CD4-positive, alpha-beta T cell (primary cell): Measurements from ENCODE around the gene DLL1. TPM values are rescaled to one million over a fixed set of nuclear protein-coding genes. Genes with fewer than 3 reads are reported as not detected.
A peak's percentile ranks its signal among the peaks of the same experiment; 100 is the strongest.

Source experiments
- ATAC-seq: fragments of 200-7000 bp; cut with Tn5 transposase; one replicate; pipeline ENCODE4 v1.10.0; 2022; ENCODE audit warnings: mild to moderate bottlenecking; ENCODE audit not compliant: poor library complexity
- CTCF ChIA-PET: fragments of 350-600 bp; sonication (Branson Sonifier 250); formaldehyde crosslinking; loops from one replicate; lab custom pipeline; 2021; ENCODE audit warnings: antibody characterized with exemption, inconsistent platforms; lab: Charles Lee
- POLR2A ChIA-PET: fragments of 350-600 bp; sonication (Branson Sonifier 250); formaldehyde crosslinking; loops from one replicate; lab custom pipeline; 2021; ENCODE audit warnings: antibody characterized with exemption, inconsistent platforms; lab: Charles Lee
- DNase-seq, 14 experiments: peaks; one replicate each; pipeline ENCODE4 v3.0.0-alpha.2; 2013 to 2020; ENCODE audit warnings: mixed read lengths in 2 of 14
- H3K27ac ChIP-seq, 2 donors: one replicate each; pipeline versions ENCODE4 v1.5.1 to v1.7.0; 2013; ENCODE audit warnings: low read length in 2 of 2, low read depth in 1 of 2, mild to moderate bottlenecking in 1 of 2
- H3K27me3 ChIP-seq, 2 experiments: 1 replicate in 1 of 2; 2 replicates in 1 of 2; pipeline versions ENCODE4 v1.6.1 to v1.7.0; 2013; ENCODE audit warnings: low read length in 2 of 2, control low read depth in 1 of 2, mild to moderate bottlenecking in 1 of 2, moderate library complexity in 1 of 2; ENCODE audit not compliant: insufficient read depth in 2 of 2, control insufficient read depth in 1 of 2
- H3K36me3 ChIP-seq: one replicate; pipeline ENCODE4 v1.6.1; 2013; ENCODE audit warnings: low read length, control low read depth; ENCODE audit not compliant: insufficient read depth
- H3K4me1 ChIP-seq: one replicate; pipeline ENCODE4 v1.6.1; 2013; ENCODE audit warnings: low read length, control low read depth; ENCODE audit not compliant: insufficient read depth
- H3K4me3 ChIP-seq: one replicate; pipeline ENCODE4 v1.5.1; 2013; ENCODE audit warnings: mild to moderate bottlenecking, low read length, moderate library complexity
- H3K9me3 ChIP-seq, 2 experiments: 1 replicate in 1 of 2; 2 replicates in 1 of 2; pipeline versions ENCODE4 v1.6.1 to v1.7.0; 2013; ENCODE audit warnings: low read length in 2 of 2, mild to moderate bottlenecking in 2 of 2, control low read depth in 1 of 2, moderate library complexity in 1 of 2; ENCODE audit not compliant: control insufficient read depth in 1 of 2, insufficient read depth in 1 of 2
- H3K27ac Mint-ChIP-seq: one replicate; pipeline ENCODE4 v1.8.0; 2020; ENCODE audit warnings: mixed read lengths
- H3K27me3 Mint-ChIP-seq: one replicate; pipeline ENCODE4 v1.8.0; 2021; ENCODE audit warnings: mixed read lengths
- H3K36me3 Mint-ChIP-seq: one replicate; pipeline ENCODE4 v1.8.0; 2021; ENCODE audit warnings: low read depth, mixed read lengths
- H3K4me1 Mint-ChIP-seq: one replicate; pipeline ENCODE4 v1.8.0; 2021; ENCODE audit warnings: low read depth, mixed read lengths
- H3K4me3 Mint-ChIP-seq: one replicate; pipeline ENCODE4 v1.8.0; 2020; ENCODE audit warnings: mild to moderate bottlenecking, mixed read lengths
- H3K9me3 Mint-ChIP-seq: one replicate; pipeline ENCODE4 v1.8.0; 2020; ENCODE audit warnings: mixed read lengths
- intact Hi-C, 2 experiments: fragments of 100-400 bp; cut with DNase I in 1 of 2; cut with micrococcal nuclease in 1 of 2; formaldehyde crosslinking; loops; one replicate each; pipeline versions ENCODE4 v1.15.1 to v1.9.0; 2023 to 2025; cut with DNase I, micrococcal nuclease
- total RNA-seq, 174 experiments: library from RNA in 2 of 174; stranded (reverse) in 2 of 174; gene quantifications; one replicate each; pipeline ENCODE4 v1.2.3 and lab custom pipeline; 2021 to 2026
- TF ChIP-seq, protein P1 (sequence below): fragments of 200-600 bp; IDR thresholded peaks from one replicate; pipeline ENCODE4 v1.8.0; 2022; ENCODE audit warnings: antibody characterized with exemption, mild to moderate bottlenecking

Gene DLL1
- total RNA-seq, 2 experiments from 2014 or later = 7.1 to 7.2 TPM

GRCh38 chr6:170248861-170249600 lies 41.8 kb downstream of the DLL1 start:
- ATAC-seq (no peak), DNase-seq (no peak)
- intact Hi-C loops = no loop called here
- no peak overlapping the region for H3K4me3 Mint-ChIP-seq
- POLR2A ChIA-PET = no interaction called here
- H3K4me3 ChIP-seq = no peak overlapping the region
- H3K4me1 Mint-ChIP-seq = no peaks in the 10 kb centered on the region
- H3K9me3 ChIP-seq = no peaks in the 10 kb centered on the region
- H3K27ac Mint-ChIP-seq = no peak overlapping the region
- TF ChIP-seq, protein P1, sequence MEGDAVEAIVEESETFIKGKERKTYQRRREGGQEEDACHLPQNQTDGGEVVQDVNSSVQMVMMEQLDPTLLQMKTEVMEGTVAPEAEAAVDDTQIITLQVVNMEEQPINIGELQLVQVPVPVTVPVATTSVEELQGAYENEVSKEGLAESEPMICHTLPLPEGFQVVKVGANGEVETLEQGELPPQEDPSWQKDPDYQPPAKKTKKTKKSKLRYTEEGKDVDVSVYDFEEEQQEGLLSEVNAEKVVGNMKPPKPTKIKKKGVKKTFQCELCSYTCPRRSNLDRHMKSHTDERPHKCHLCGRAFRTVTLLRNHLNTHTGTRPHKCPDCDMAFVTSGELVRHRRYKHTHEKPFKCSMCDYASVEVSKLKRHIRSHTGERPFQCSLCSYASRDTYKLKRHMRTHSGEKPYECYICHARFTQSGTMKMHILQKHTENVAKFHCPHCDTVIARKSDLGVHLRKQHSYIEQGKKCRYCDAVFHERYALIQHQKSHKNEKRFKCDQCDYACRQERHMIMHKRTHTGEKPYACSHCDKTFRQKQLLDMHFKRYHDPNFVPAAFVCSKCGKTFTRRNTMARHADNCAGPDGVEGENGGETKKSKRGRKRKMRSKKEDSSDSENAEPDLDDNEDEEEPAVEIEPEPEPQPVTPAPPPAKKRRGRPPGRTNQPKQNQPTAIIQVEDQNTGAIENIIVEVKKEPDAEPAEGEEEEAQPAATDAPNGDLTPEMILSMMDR = no peak
- H3K36me3 ChIP-seq = no peaks in the 10 kb centered on the region
- CTCF ChIA-PET = no interaction called here
- no peaks in the 10 kb centered on the region for H3K36me3 Mint-ChIP-seq
- H3K27ac ChIP-seq = no peak overlapping the region
- no peaks in the 10 kb centered on the region for H3K4me1 ChIP-seq
- H3K27me3 ChIP-seq = peaks cover 0 to 2% of the 10 kb centered on the region in 2 experiments
- no peaks in the 10 kb centered on the region for H3K9me3 Mint-ChIP-seq
- H3K27me3 Mint-ChIP-seq = no peaks in the 10 kb centered on the region

DNA sequence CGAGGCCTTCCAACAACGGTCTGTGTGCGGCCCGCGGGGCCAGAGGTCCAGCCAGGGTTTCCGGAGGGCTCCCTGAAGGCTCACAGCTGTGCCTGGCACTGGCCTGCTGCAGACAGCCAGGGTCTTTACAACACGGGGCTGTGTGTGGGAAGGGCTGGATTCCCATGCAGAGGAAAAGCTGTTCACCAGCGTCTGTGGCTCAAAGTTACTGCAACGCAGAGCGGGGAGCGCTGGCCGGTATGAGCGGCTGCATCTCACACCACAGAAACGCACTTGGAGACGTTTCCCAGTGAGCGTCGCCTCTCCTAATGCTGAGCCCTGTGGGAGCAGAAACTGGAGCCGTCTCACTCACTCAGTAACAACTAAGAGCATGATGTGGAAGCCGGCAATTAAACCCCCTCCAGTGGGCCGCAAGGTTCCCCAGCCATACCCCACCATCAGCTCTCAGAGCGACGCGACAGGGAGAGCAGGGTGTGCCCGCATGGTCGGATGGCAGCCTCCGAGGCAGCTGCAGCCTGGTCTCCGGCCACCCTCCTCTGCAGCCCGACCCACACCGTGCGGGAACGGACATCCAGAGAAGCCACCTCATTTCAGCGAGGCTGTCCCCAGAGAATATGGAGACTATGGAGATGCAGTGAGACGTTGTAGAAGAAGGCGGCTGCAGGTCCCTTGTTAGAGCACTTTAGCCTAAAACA lies 42.6 kb downstream of the DLL1 start:
- CTCF ChIA-PET = no interaction called here
- no peak for ATAC-seq
- no peak overlapping the region for H3K4me3 ChIP-seq
- H3K4me1 Mint-ChIP-seq = no peaks in the 10 kb centered on the region
- H3K27ac Mint-ChIP-seq = no peak overlapping the region
- no peaks in the 10 kb centered on the region for H3K36me3 Mint-ChIP-seq
- POLR2A ChIA-PET = no interaction called here
- H3K27me3 ChIP-seq = peaks cover 0 to 2% of the 10 kb centered on the region in 2 experiments
- no peaks in the 10 kb centered on the region for H3K4me1 ChIP-seq
- no peaks in the 10 kb centered on the region for H3K9me3 Mint-ChIP-seq
- no peak overlapping the region for H3K27ac ChIP-seq
- H3K9me3 ChIP-seq = no peaks in the 10 kb centered on the region
- no peaks in the 10 kb centered on the region for H3K36me3 ChIP-seq
- intact Hi-C loops = no loop called here
- TF ChIP-seq, protein P1 = no peak
- no peak overlapping the region for H3K4me3 Mint-ChIP-seq
- no peak for DNase-seq
- H3K27me3 Mint-ChIP-seq = no peaks in the 10 kb centered on the region

DNA sequence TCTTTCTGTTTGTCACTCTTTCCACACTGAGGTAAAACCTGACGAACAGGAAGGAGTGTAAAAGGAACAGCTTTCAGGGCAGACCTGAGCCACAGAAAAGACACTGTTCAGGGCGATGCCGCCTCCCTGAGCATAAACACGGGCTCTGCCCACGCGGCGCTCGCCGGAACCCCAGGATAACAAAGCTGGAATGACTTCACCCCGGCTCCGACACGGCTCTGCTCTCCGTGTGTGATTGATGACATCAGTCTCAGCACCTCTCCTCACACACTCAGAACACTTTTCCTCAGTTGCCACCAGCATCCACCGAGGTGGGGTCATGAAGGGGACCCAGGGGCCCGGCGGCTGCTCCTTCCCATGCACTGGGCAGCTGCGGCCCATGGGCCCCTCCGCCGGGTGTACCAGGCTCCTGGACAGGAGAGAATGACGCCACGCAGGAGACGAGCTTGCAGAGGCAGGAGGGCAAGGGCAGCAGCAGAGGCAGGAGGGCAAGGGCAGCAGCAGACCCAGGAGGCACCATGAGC lies 43.6 kb downstream of the DLL1 start:
- H3K27ac Mint-ChIP-seq = no peak overlapping the region
- peaks cover 0 to 2% of the 10 kb centered on the region in 2 experiments for H3K27me3 ChIP-seq
- TF ChIP-seq, protein P1 = no peak
- H3K9me3 Mint-ChIP-seq = no peaks in the 10 kb centered on the region
- CTCF ChIA-PET = no interaction called here
- H3K4me3 Mint-ChIP-seq = no peak overlapping the region
- H3K4me1 Mint-ChIP-seq = no peaks in the 10 kb centered on the region
- H3K36me3 Mint-ChIP-seq = no peaks in the 10 kb centered on the region
- H3K4me1 ChIP-seq = no peaks in the 10 kb centered on the region
- H3K4me3 ChIP-seq = no peak overlapping the region
- no peaks in the 10 kb centered on the region for H3K27me3 Mint-ChIP-seq
- ATAC-seq (no peak), DNase-seq (peak in 1 of 14 experiments; percentile 28)
- H3K27ac ChIP-seq = no peak overlapping the region
- H3K36me3 ChIP-seq = no peaks in the 10 kb centered on the region
- H3K9me3 ChIP-seq = no peaks in the 10 kb centered on the region
- POLR2A ChIA-PET = no interaction called here
- intact Hi-C loops = no loop called here
